HL-60 (cell line): ENCODE measurements around the gene LMBR1.

Source experiments
- CTCF ChIP-seq: IDR thresholded peaks from one replicate; pipeline ENCODE4 v1.5.1; 2011; ENCODE audit warnings: low read length, control low read depth, inconsistent platforms; ENCODE audit not compliant: insufficient read depth
- GABPA ChIP-seq: IDR thresholded peaks from 2 replicates; pipeline ENCODE4 v1.6.1; 2012; ENCODE audit warnings: low read depth
- POLR2AphosphoS5 ChIP-seq: IDR thresholded peaks from 2 replicates; pipeline ENCODE4 v1.6.1; 2012; ENCODE audit warnings: low read depth
- TF ChIP-seq, protein P1 (sequence below): IDR thresholded peaks from 2 replicates; pipeline ENCODE4 v1.6.1; 2012; ENCODE audit warnings: low read depth; ENCODE audit not compliant: insufficient replicate concordance

DNA sequence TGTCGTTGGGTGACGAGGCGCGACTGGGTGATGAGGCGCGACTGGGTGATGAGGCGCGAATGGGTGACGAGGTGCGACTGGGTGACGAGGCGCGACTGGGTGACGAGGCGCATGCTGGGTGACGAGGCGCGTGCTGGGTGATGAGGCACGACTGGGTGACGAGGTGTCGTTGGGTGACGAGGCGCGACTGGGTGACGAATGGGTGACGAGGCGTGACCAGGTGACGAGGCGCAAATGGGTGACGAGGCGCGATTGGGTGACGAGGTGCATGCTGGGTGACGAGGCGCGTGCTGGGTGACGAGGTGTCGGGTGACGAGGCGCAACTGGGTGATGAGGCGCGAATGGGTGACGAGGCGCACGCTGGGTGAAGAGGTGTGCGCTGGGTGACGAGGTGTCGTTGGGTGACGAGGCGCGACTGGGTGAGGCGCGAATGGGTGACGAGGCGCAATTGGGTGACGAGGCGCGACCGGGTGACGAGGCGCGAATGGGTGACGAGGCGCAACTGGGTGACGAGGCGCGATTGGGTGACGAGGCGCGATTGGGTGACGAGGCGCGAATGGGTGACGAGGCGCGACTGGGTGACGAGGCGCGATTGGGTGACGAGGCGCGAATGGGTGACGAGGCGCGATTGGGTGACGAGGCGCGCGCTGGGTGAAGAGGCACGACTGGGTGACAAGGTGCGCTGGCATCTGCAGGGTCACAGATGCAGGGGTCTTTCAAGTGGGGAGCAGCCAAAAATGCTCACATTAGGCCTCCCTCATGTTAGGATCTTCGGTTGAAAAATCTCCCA lies 48.6 kb upstream of the LMBR1 start:
- TF ChIP-seq CTCF (no peak), POLR2AphosphoS5 (no peak), GABPA (no peak)
- TF ChIP-seq, protein P1, sequence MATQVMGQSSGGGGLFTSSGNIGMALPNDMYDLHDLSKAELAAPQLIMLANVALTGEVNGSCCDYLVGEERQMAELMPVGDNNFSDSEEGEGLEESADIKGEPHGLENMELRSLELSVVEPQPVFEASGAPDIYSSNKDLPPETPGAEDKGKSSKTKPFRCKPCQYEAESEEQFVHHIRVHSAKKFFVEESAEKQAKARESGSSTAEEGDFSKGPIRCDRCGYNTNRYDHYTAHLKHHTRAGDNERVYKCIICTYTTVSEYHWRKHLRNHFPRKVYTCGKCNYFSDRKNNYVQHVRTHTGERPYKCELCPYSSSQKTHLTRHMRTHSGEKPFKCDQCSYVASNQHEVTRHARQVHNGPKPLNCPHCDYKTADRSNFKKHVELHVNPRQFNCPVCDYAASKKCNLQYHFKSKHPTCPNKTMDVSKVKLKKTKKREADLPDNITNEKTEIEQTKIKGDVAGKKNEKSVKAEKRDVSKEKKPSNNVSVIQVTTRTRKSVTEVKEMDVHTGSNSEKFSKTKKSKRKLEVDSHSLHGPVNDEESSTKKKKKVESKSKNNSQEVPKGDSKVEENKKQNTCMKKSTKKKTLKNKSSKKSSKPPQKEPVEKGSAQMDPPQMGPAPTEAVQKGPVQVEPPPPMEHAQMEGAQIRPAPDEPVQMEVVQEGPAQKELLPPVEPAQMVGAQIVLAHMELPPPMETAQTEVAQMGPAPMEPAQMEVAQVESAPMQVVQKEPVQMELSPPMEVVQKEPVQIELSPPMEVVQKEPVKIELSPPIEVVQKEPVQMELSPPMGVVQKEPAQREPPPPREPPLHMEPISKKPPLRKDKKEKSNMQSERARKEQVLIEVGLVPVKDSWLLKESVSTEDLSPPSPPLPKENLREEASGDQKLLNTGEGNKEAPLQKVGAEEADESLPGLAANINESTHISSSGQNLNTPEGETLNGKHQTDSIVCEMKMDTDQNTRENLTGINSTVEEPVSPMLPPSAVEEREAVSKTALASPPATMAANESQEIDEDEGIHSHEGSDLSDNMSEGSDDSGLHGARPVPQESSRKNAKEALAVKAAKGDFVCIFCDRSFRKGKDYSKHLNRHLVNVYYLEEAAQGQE, result no peak
